Tibial artery (tissue), 4 donors: ENCODE data around the gene OR2AE1.

Experiments
- DNase-seq, 2 donors: peaks; one replicate each; pipeline ENCODE4 v3.0.0-alpha.2; 2019
- H3K27ac ChIP-seq, 2 donors: fragments of 200-600 bp; sonication (generic) in 1 of 2; 1 replicate in 1 of 2; 2 replicates in 1 of 2; pipeline ENCODE4 v1.5.1; 2018 to 2019; ENCODE audit warnings: mild to moderate bottlenecking in 1 of 2
- H3K27me3 ChIP-seq, 2 donors: fragments of 200-600 bp; sonication (generic) in 1 of 2; one replicate each; pipeline versions ENCODE4 v1.5.1 to v1.6.0; 2016 to 2019
- H3K36me3 ChIP-seq, 3 donors: fragments of 200-600 bp; sonication (generic) in 2 of 3; one replicate each; pipeline ENCODE4 v1.5.1; 2016 to 2019; ENCODE audit warnings: mild to moderate bottlenecking in 2 of 3
- H3K4me1 ChIP-seq, 4 donors: fragments of 200-600 bp; sonication (generic) in 2 of 4; 1 replicate in 3 of 4; 2 replicates in 1 of 4; pipeline ENCODE4 v1.5.1; 2016 to 2019
- H3K4me3 ChIP-seq, 2 donors: fragments of 200-600 bp; sonication (generic) in 1 of 2; 1 replicate in 1 of 2; 2 replicates in 1 of 2; pipeline ENCODE4 v1.5.1; 2018 to 2019; ENCODE audit warnings: mild to moderate bottlenecking in 2 of 2
- H3K9me3 ChIP-seq, 3 donors: fragments of 200-600 bp; sonication (generic) in 1 of 3; one replicate each; pipeline ENCODE4 v1.5.1; 2016 to 2019
- CTCF ChIP-seq, 2 experiments: fragments of 200-600 bp in 1 of 2; fragments of 450-650 bp in 1 of 2; IDR thresholded peaks; one replicate each; pipeline ENCODE4 v1.5.1; 2017 to 2019; ENCODE audit warnings: antibody characterized with exemption in 2 of 2, mild to moderate bottlenecking in 1 of 2, moderate library complexity in 1 of 2
- intact Hi-C: fragments of 100-400 bp; cut with DNase I; formaldehyde crosslinking; loops from one replicate; pipeline ENCODE4 v1.15.0; 2023; ENCODE audit warnings: low total_unique reads

OR2AE1 gene

GRCh38 chr7:99839287-99840021, 37.4 kb downstream of the OR2AE1 start:
- no peak for TF ChIP-seq CTCF (IDR thresholded peaks at IDR 0.05)
- Histone ChIP-seq H3K27ac (no peak overlapping the region), H3K9me3 (no peaks in the 10 kb centered on the region), H3K36me3 (no peaks in the 10 kb centered on the region), H3K4me3 (no peak overlapping the region), H3K27me3 (no peaks in the 10 kb centered on the region), H3K4me1 (no peaks in the 10 kb centered on the region)
- no peak for DNase-seq
- intact Hi-C loops: no loop called here

- DNase-seq: no peak
- H3K27me3 ChIP-seq: no peaks in the 10 kb centered on the region
- no peaks in the 10 kb centered on the region for H3K36me3 ChIP-seq
- TF ChIP-seq CTCF (IDR thresholded peaks at IDR 0.05): no peak
- no peak overlapping the region for H3K27ac ChIP-seq
- no peaks in the 10 kb centered on the region for H3K9me3 ChIP-seq
- H3K4me3 ChIP-seq: no peak overlapping the region
- intact Hi-C loops: no loop called here
- no peaks in the 10 kb centered on the region for H3K4me1 ChIP-seq
Measured at GRCh38 chr7:99837649-99838361, 39.0 kb downstream of the OR2AE1 start.

- TF ChIP-seq CTCF (IDR thresholded peaks at IDR 0.05): no peak
- DNase-seq: no peak
- Histone ChIP-seq H3K27ac (no peak overlapping the region), H3K4me3 (no peak overlapping the region), H3K9me3 (no peaks in the 10 kb centered on the region), H3K4me1 (no peaks in the 10 kb centered on the region), H3K27me3 (no peaks in the 10 kb centered on the region), H3K36me3 (no peaks in the 10 kb centered on the region)
- intact Hi-C loops: no loop called here
Measured at GRCh38 chr7:99835189-99835588, 41.6 kb downstream of the OR2AE1 start.

GRCh38 chr7:99834382-99834781, 42.5 kb downstream of the OR2AE1 start:
- TF ChIP-seq CTCF (IDR thresholded peaks at IDR 0.05): no peak
- intact Hi-C loops: no loop called here
- Histone ChIP-seq H3K4me3 (no peak overlapping the region), H3K4me1 (no peaks in the 10 kb centered on the region), H3K36me3 (no peaks in the 10 kb centered on the region), H3K27ac (no peak overlapping the region), H3K9me3 (no peaks in the 10 kb centered on the region), H3K27me3 (no peaks in the 10 kb centered on the region)
- no peak for DNase-seq

- Histone ChIP-seq H3K4me1 (no peaks in the 10 kb centered on the region), H3K27ac (no peak overlapping the region), H3K9me3 (no peaks in the 10 kb centered on the region), H3K36me3 (no peaks in the 10 kb centered on the region), H3K4me3 (no peak overlapping the region), H3K27me3 (no peaks in the 10 kb centered on the region)
- intact Hi-C loops: no loop called here
- no peak for TF ChIP-seq CTCF (IDR thresholded peaks at IDR 0.05)
- DNase-seq: no peak
Measured at GRCh38 chr7:99833289-99833877, 43.5 kb downstream of the OR2AE1 start.
